ENCODE results near the gene GPR78.
"Not testable (repeated sequence)": the region's sequence is repeated elsewhere in the genome, so short reads cannot be mapped to it uniquely, and the experiment has no call there.

GPR78 gene

GRCh38 chr4:8568068-8568668 lies 12.0 kb upstream of the GPR78 start:
- DNase-seq, result no peak

GRCh38 chr4:8570201-8570600 lies 10.0 kb upstream of the GPR78 start:
- no peak for DNase-seq

- DNase-seq, result no peak
Measured at GRCh38 chr4:8571702-8572685, 8.2 kb upstream of the GPR78 start.

GRCh38 chr4:8573266-8573665 lies 6.9 kb upstream of the GPR78 start:
- no peak for DNase-seq

GRCh38 chr4:8574796-8575370 lies 5.3 kb upstream of the GPR78 start:
- DNase-seq, result no peak

- no peak for DNase-seq
Measured at GRCh38 chr4:8575457-8575856, 4.7 kb upstream of the GPR78 start.

GRCh38 chr4:8576591-8576990 lies 3.6 kb upstream of the GPR78 start:
- DNase-seq, result not testable (repeated sequence)

- no peak for DNase-seq
Measured at GRCh38 chr4:8577046-8577445, 3.1 kb upstream of the GPR78 start.

GRCh38 chr4:8577972-8578371 lies 2.2 kb upstream of the GPR78 start:
- DNase-seq, result no peak

GRCh38 chr4:8578717-8579116 lies 1.5 kb upstream of the GPR78 start:
- DNase-seq, result no peak

- DNase-seq, result no peak
Measured at GRCh38 chr4:8579526-8580320, 469 bp upstream of the GPR78 start.

GRCh38 chr4:8581094-8581861 lies 1.1 kb downstream of the GPR78 start:
- no peak for DNase-seq

- no peak for DNase-seq
Measured at GRCh38 chr4:8582016-8582415, 1.8 kb downstream of the GPR78 start.

GRCh38 chr4:8582436-8582835 lies 2.2 kb downstream of the GPR78 start:
- DNase-seq, result no peak

GRCh38 chr4:8582941-8583654 lies 2.9 kb downstream of the GPR78 start:
- DNase-seq, result no peak

- DNase-seq, result no peak
Measured at GRCh38 chr4:8583655-8584025, 3.4 kb downstream of the GPR78 start.

GRCh38 chr4:8585186-8585585 lies 5.0 kb downstream of the GPR78 start:
- no peak for DNase-seq

GRCh38 chr4:8585721-8586212 lies 5.6 kb downstream of the GPR78 start:
- no peak for DNase-seq

GRCh38 chr4:8586246-8586645 lies 6.1 kb downstream of the GPR78 start:
- no peak for DNase-seq

- no peak for DNase-seq
Measured at GRCh38 chr4:8586671-8587468, 6.7 kb downstream of the GPR78 start.

Measured in NCI-H1092 (cell line).